BJ (cell line): Measurements from ENCODE around the gene RCAN2. TPM values are rescaled to one million over a fixed set of nuclear protein-coding genes. Genes with fewer than 3 reads are reported as not detected.

Experiments
- CTCF ChIA-PET: fragments of 350-600 bp; formaldehyde crosslinking; extraction: SDS; loops from one replicate; lab custom pipeline; 2021; ENCODE audit warnings: antibody characterized with exemption, inconsistent platforms; lab: Yijun Ruan, JAX
- POLR2A ChIA-PET: fragments of 300-600 bp; sonication (Branson Sonifier 250); formaldehyde crosslinking; extraction: SDS; loops from one replicate; lab custom pipeline; 2021; ENCODE audit warnings: antibody characterized with exemption; lab: Charles Lee
- DNase-seq: peaks from one replicate; pipeline ENCODE4 v3.0.0-alpha.2; 2011; ENCODE audit warnings: low read depth
- H3K27me3 ChIP-seq: 2 replicates; pipeline ENCODE4 v1.6.0; 2011; ENCODE audit warnings: low read length; ENCODE audit not compliant: control insufficient read depth, insufficient read depth
- H3K36me3 ChIP-seq: 2 replicates; pipeline ENCODE4 v1.5.1; 2011; ENCODE audit warnings: low read length; ENCODE audit not compliant: control insufficient read depth, insufficient read depth
- H3K4me3 ChIP-seq: 2 replicates; pipeline ENCODE4 v1.5.1; 2011; ENCODE audit warnings: low read depth, mild to moderate bottlenecking, control low read depth, low read length
- polyA plus RNA-seq: library from polyadenylated mRNA; depleted of rRNA; stranded (reverse); fragments of >200 nt; gene quantifications from 2 replicates; pipeline ENCODE4 v1.2.3, GENCODE V29; 2011
- TF ChIP-seq, protein P1 (sequence below): IDR thresholded peaks from 2 replicates; pipeline ENCODE4 v1.5.1; 2011; ENCODE audit warnings: low read depth, mild to moderate bottlenecking, control low read depth, inconsistent platforms, low read length, moderate library complexity; ENCODE audit not compliant: insufficient read depth

The RCAN2 gene
- polyA plus RNA-seq, 1 experiment = 5.9 TPM

DNA sequence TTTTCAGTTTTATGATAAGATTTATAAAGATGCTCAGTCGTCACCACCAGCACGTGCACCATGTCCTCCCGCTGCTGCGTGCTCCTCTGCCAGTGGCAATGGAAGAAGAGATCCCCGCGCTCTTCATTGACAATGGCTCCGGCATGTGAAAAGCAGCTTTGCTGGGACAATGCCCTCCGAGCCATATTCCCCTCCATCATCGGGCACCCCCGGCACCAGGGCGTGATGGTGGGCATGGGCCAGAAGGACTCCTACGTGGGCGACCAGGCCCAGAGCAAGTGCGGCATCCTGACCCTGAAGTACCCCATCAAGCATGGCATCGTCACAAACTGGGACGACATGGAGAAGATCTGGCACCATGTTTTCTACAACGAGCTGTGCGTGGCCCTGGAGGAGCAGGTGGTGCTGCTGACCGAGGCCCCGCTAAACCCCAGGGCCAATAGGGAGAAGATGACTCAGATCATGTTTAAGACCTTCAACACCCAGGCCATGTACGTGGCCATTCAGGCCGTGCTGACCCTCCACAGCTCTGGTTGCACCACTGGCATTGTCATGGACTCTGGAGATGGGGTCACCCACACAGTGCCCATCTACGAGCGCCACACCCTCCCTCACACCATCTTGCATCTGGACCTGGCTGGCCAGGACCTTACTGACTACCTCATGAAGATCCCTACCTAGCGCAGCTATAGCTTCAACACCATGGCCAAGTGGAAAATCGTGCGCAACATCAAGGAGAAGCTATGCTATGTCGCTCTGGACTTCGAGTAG lies 286.2 kb downstream of the RCAN2 start:
- Histone ChIP-seq H3K27me3 (no peaks in the 10 kb centered on the region), H3K36me3 (no peaks in the 10 kb centered on the region), H3K4me3 (no peak overlapping the region)
- no peak for DNase-seq
- CTCF ChIA-PET = interaction anchor here (1.2 kb wide), 1 partner anchor 16 kb away, joined by 4 read pairs; no protein-coding TSS in a partner anchor
- POLR2A ChIA-PET = no interaction called here
- TF ChIP-seq, protein P1, sequence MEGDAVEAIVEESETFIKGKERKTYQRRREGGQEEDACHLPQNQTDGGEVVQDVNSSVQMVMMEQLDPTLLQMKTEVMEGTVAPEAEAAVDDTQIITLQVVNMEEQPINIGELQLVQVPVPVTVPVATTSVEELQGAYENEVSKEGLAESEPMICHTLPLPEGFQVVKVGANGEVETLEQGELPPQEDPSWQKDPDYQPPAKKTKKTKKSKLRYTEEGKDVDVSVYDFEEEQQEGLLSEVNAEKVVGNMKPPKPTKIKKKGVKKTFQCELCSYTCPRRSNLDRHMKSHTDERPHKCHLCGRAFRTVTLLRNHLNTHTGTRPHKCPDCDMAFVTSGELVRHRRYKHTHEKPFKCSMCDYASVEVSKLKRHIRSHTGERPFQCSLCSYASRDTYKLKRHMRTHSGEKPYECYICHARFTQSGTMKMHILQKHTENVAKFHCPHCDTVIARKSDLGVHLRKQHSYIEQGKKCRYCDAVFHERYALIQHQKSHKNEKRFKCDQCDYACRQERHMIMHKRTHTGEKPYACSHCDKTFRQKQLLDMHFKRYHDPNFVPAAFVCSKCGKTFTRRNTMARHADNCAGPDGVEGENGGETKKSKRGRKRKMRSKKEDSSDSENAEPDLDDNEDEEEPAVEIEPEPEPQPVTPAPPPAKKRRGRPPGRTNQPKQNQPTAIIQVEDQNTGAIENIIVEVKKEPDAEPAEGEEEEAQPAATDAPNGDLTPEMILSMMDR = no peak

DNA sequence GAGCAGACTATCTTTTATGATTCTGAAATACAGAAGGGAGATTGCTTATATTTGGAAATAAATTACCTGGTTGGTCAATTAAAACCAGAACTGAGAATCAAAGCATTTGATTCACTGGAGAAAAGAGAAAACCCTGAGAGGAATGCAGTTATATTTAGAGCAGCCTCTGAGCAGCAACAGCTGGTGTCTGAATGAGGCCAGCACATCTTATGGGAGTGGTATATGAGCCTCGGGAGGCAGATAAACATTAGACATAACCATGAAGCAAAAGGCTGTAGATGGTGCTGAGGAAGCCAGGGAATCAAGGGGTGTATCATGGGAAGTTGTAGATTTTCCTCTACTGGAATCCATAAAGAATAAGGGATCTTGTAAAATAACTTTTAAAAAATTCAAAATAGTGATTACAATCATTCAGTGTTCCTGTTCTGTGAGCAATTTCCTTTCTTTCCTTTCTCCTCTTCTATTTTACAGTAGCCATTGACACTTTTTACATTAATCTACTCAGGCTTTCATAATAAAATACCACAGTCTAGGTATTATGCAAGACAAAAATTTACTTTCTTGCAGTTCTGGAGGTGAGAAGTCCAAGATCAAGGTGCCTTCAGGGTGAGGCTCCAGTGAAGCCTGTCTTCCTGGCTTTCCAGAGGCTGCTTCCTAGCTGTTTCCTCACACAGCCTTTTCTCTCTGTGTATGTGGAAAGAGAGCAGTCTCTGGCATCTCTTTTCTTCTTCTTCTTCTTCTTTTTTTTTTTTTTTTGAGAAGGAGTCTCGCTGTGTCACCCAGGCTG lies 287.7 kb downstream of the RCAN2 start:
- ChIA-PET CTCF (interaction anchor here (0.7 to 0.8 kb wide), 2 partner anchors 10 to 62 kb away, joined by 3 read pairs; no protein-coding TSS in a partner anchor), POLR2A (no interaction called here)
- TF ChIP-seq, protein P1 = no peak
- no peak for DNase-seq
- Histone ChIP-seq H3K27me3 (no peaks in the 10 kb centered on the region), H3K36me3 (no peaks in the 10 kb centered on the region), H3K4me3 (no peak overlapping the region)

DNA sequence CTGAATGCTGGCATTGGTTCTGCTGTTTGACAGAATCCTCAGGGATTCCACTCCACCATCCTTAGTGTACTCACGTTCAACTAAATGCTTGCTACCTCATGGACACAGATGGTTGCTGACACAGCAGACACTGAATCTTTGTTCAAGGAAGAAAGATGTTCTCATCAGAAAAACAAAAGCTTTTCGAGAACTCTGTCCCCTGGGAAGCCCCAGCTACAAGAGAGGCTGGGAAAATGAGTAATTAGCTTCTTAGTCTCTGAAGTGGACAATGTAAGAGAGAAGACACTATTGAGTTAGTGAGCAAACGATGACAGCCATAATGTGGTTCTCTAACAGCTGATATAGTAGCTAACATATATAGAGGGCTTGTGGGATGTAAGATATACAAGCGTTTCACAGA lies 289.5 kb downstream of the RCAN2 start:
- POLR2A ChIA-PET = no interaction called here
- Histone ChIP-seq H3K4me3 (no peak overlapping the region), H3K36me3 (no peaks in the 10 kb centered on the region), H3K27me3 (no peaks in the 10 kb centered on the region)
- no peak for DNase-seq
- TF ChIP-seq, protein P1 = no peak
- CTCF ChIA-PET = no interaction called here

DNA sequence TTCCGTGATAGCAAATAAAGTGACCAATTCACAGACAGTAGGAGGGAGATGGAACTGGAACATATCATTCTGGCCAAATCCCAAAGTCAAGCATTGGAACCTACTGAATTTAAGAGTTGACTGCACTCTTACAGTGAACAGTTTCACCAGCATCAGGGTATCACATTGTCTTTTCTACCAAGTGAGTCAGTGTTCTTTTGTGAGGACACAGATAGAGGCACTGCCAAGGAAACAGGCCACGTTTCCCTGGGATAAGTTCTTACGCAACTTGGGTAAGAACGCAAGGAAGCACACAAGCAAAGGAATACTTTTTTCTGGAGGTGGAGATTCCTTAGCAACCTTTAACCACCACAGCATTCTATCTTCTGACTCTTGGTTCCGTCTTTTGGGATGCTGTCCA lies 291.9 kb downstream of the RCAN2 start:
- 0 out of 2 replicates have a peak, but pooled peaks cover 2% of the 10 kb centered on the region for H3K27me3 ChIP-seq
- no peak for DNase-seq
- H3K36me3 ChIP-seq = no peaks in the 10 kb centered on the region
- no peak overlapping the region for H3K4me3 ChIP-seq
- ChIA-PET POLR2A (no interaction called here), CTCF (no interaction called here)
- TF ChIP-seq, protein P1 = no peak

DNA sequence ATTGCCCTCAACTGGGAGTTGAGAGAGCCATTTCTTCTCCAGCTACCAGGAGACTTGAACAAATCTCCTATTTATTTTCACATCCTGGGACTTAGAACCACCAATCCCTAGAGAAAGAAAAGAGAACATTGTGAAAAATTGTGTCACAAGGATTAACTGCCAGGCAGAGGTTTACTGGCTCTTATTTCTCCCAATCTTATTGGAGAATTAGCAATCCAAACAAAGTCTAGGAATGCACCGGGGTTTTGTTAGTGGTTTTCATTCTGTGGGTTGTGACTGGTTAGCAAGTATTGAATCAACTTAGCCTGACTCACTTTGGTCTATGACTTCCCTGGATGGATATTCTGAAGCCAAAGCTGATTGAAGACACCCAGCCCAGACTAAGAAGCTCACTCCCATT lies 299.3 kb downstream of the RCAN2 start:
- DNase-seq = peak; percentile 59
- ChIA-PET CTCF (no interaction called here), POLR2A (interaction anchor here (0.7 kb wide), 1 partner anchor 814 kb away, joined by 3 read pairs; the partner anchor contains the start of gene SUPT3H)
- Histone ChIP-seq H3K36me3 (no peaks in the 10 kb centered on the region), H3K27me3 (0 out of 2 replicates have a peak, but pooled peaks cover 2% of the 10 kb centered on the region), H3K4me3 (no peak overlapping the region)
- TF ChIP-seq, protein P1 = no peak
